ENCODE data around the gene ASXL1. TPM values are rescaled to one million over a fixed set of nuclear protein-coding genes. Genes with fewer than 3 reads are reported as not detected.

ASXL1 gene
- total RNA-seq, 6 experiments from 2014 or later: 49.0 to 62.4 (median 54.4) TPM

GRCh38 chr20:32350421-32350820, 7.7 kb upstream of the ASXL1 start:
- Mint-ChIP-seq H3K27ac (no peak overlapping the region), H3K4me3 (no peak overlapping the region), H3K9me3 (no peaks in the 10 kb centered on the region), H3K27me3 (ENCODE audit: insufficient read depth) (no peaks in the 10 kb centered on the region), H3K4me1 (ENCODE audit: low read depth) (peaks cover 26% of the 10 kb centered on the region), H3K36me3 (ENCODE audit: low read depth) (peaks cover 17% of the 10 kb centered on the region)
- DNase-seq: no peak
- TF ChIP-seq CTCF (IDR thresholded peaks at IDR 0.05): no peak

- H3K36me3 Mint-ChIP-seq (ENCODE audit: low read depth): peaks cover 24% of the 10 kb centered on the region
- no peak for DNase-seq
- H3K27ac Mint-ChIP-seq: no peak overlapping the region
- no peak overlapping the region for H3K4me3 Mint-ChIP-seq
- no peaks in the 10 kb centered on the region for H3K27me3 Mint-ChIP-seq (ENCODE audit: insufficient read depth)
- 0 out of 2 replicates have a peak, but pooled peaks cover 6% of the 10 kb centered on the region for H3K9me3 Mint-ChIP-seq
- TF ChIP-seq CTCF (IDR thresholded peaks at IDR 0.05): no peak
- H3K4me1 Mint-ChIP-seq (ENCODE audit: low read depth): peaks cover 44% of the 10 kb centered on the region
These were observed 5.9 kb upstream of the ASXL1 start for GRCh38 chr20:32352121-32352720.

- DNase-seq: no peak
- peak overlapping the region; percentile 83 for H3K27ac Mint-ChIP-seq
- H3K4me1 Mint-ChIP-seq (ENCODE audit: low read depth): peaks cover 49% of the 10 kb centered on the region
- no peaks in the 10 kb centered on the region; the same call in 1 of the 2 replicates for H3K27me3 Mint-ChIP-seq (ENCODE audit: insufficient read depth)
- peaks cover 26% of the 10 kb centered on the region for H3K36me3 Mint-ChIP-seq (ENCODE audit: low read depth)
- 0 out of 2 replicates have a peak, but pooled peaks cover 6% of the 10 kb centered on the region for H3K9me3 Mint-ChIP-seq
- H3K4me3 Mint-ChIP-seq: peak overlapping the region; percentile 62
- no peak for TF ChIP-seq CTCF (IDR thresholded peaks at IDR 0.05)
These were observed 4.2 kb upstream of the ASXL1 start for GRCh38 chr20:32353848-32354496.

GRCh38 chr20:32354592-32355416, 3.3 kb upstream of the ASXL1 start:
- H3K4me3 Mint-ChIP-seq: peak overlapping the region; percentile 62

More at GRCh38 chr20:32354592-32355416, 3.3 kb upstream of the ASXL1 start:
- Mint-ChIP-seq H3K4me1 (ENCODE audit: low read depth) (peaks cover 48% of the 10 kb centered on the region), H3K27me3 (ENCODE audit: insufficient read depth) (no peaks in the 10 kb centered on the region; the same call in 1 of the 2 replicates), H3K36me3 (ENCODE audit: low read depth) (peaks cover 25% of the 10 kb centered on the region), H3K9me3 (0 out of 2 replicates have a peak, but pooled peaks cover 6% of the 10 kb centered on the region), H3K27ac (peak overlapping the region; percentile 83)
- peak; percentile 75 for DNase-seq
- TF ChIP-seq CTCF (IDR thresholded peaks at IDR 0.05): no peak
